Amygdala (tissue), 56 donors: ENCODE data around the gene JPH4.

ENCODE experiments used
- DNase-seq, 56 donors: peaks; one replicate each; lab custom pipeline; 2025; lab: John Stamatoyannopoulos, UW

JPH4 gene

GRCh38 chr14:23582906-23583760 is 4.5 kb upstream of the JPH4 start:
- no peak for DNase-seq

GRCh38 chr14:23580948-23581281 is 2.3 kb upstream of the JPH4 start:
- no peak for DNase-seq

GRCh38 chr14:23580152-23580926 is 1.7 kb upstream of the JPH4 start:
- no peak for DNase-seq

GRCh38 chr14:23579739-23580138 is 1.1 kb upstream of the JPH4 start:
- no peak for DNase-seq

GRCh38 chr14:23579311-23579630 is 681 bp upstream of the JPH4 start:
- DNase-seq, result no peak

GRCh38 chr14:23577710-23578392 is 739 bp downstream of the JPH4 start:
- peak in 3 of 56 donors; percentile 22 to 63 (median 58) for DNase-seq

- peak in 3 of 56 donors; percentile 35 to 59 (median 40) for DNase-seq
These were observed 1.4 kb downstream of the JPH4 start for GRCh38 chr14:23577004-23577681.

- DNase-seq, result peak in 18 of 56 donors; percentile 24 to 69 (median 40)
These were observed 5.1 kb downstream of the JPH4 start for GRCh38 chr14:23573384-23574015.

GRCh38 chr14:23572836-23573235 is 5.8 kb downstream of the JPH4 start:
- peak in 1 of 56 donors; percentile 37 for DNase-seq

- no peak for DNase-seq
These were observed 6.1 kb downstream of the JPH4 start for GRCh38 chr14:23572524-23572828.

GRCh38 chr14:23571701-23572523 is 6.7 kb downstream of the JPH4 start:
- no peak for DNase-seq

- DNase-seq, result no peak
These were observed 7.6 kb downstream of the JPH4 start for GRCh38 chr14:23570806-23571483.

GRCh38 chr14:23569443-23570151 is 9.0 kb downstream of the JPH4 start:
- peak in 38 of 56 donors; percentile 24 to 88 (median 68) for DNase-seq

GRCh38 chr14:23568600-23569331 is 9.8 kb downstream of the JPH4 start:
- peak in 6 of 56 donors; percentile 19 to 48 (median 31) for DNase-seq

GRCh38 chr14:23568021-23568599 is 10.5 kb downstream of the JPH4 start:
- no peak for DNase-seq

GRCh38 chr14:23567186-23568020 is 11.2 kb downstream of the JPH4 start, which contains the start of gene AP1G2:
Gene AP1G2, minus strand, starts transcription at chr14:23567791. Its CDS starts 477 bp downstream, at chr14:23567314.
- peak in 47 of 56 donors; percentile 29 to 82 (median 66) for DNase-seq
